ENCODE results near the gene EEF1G.

EEF1G gene

DNA sequence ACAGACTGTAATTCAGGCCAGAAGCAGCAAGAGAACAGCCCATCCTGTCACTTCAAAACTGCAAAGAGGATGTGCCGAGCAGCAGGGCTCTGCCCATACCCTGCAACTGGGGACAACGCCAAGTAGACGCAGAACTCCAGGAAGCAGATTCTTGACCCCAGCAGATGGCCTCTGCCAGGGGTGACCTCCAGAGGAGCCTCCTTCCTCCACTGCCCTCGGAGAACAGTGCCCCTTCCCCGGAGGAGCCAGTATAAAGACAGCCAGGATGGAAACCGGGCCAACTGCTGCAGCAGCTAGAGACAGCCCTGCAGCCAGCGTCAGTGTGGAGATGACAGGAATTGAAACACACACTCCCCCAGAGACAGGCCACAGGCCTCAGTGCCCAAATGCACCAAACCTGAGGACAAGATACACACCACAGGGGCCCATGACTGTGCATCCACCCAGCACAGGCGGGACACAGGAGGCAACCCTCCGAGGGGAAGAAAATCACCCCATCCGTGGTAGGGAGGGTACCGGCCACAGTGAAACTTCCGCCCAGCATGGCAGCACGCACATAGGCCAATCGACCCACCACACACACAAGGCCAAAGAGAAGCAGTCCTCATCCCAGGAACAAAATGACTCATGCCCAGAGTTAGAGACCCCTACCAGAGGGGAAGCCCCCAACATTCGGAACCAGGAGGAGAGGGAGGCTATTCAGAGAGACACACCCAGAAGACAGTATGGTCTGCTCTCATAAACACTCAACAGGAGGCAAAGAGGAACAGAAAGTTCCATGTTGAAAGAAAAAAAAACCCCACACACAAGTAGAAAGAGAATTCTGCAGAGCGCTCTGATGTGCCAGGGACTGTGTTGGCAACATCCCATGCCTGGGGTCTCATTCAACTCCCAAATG lies 32.6 kb downstream of the EEF1G start:
- peak; percentile 43 for DNase-seq (ENCODE audit: low spot score)

DNA sequence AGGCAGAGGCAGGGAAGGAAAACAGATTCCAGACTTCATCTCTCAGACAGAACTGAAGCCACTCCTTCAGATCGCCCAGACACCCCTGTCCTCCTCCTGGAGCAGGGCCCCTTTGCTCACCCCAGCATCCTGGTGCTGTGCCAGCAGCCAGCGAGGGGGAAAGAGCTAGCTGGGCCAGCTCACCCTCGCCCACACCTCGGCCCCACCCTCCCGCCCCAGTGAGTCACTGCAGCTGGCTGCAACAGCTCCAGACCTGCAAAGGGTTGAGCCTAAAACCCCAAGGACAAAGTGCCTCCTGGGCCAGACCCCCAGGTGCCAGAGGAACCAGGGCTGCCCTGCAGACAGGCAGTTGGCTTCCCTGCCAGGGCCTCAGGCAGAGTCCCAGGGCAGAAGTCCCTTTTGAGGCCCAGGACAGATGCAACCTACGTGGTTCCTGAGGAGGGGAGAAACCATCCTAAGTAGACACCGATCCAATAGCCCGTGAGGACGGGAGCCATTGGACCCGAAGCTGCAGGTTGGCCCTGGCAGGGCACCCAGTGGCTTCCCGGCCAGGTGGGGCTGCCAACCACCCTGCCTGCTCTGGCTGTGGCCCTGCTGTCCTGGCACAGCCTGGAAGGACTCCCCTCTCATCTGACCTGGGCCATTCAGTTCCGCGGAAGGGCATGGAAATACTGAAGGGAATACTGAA lies 34.3 kb downstream of the EEF1G start:
- no peak for DNase-seq (ENCODE audit: low spot score)

DNA sequence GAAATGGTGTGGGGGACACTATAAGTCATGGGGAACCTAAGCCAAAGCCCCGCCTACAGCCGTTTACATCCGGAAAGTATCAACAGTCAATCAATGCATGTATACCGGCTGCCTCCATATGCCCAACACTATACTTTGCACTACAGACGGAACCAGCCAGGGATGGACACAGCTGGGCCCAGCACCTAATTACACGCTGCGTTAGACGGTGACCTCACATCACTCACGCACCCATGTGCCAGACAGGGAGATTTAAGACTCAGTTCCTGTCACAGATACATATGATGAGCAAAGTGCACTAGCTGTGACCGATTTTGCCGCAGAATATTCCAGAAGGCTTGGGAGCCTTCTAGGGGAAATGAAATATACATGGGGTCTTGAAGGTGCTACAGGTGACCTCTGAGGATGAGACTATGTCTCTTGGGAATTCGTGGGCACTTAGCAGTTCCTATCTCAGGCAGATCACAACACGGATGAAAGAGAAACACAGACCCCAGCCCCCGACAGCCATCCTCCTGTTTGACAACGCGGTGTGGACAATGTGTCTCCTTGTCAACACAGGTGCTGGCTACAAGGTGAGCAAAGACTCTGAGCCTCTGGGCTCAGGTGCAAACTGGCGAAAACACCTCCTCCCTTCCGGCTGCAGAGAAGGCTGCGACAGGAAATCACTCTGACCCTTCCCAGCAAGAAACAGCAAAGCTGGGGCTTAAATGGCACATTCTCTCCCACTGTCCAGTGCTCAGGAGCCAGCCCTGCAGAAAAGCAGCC lies 35.0 kb downstream of the EEF1G start:
- DNase-seq (ENCODE audit: low spot score): no peak

- DNase-seq (ENCODE audit: low spot score): no peak
Measured at GRCh38 chr11:62536301-62536957, 37.3 kb downstream of the EEF1G start.

- DNase-seq (ENCODE audit: low spot score): no peak
Measured at GRCh38 chr11:62535802-62536201, 37.9 kb downstream of the EEF1G start.

- DNase-seq (ENCODE audit: low spot score): no peak
Measured at GRCh38 chr11:62534779-62535545, 38.7 kb downstream of the EEF1G start.

DNA sequence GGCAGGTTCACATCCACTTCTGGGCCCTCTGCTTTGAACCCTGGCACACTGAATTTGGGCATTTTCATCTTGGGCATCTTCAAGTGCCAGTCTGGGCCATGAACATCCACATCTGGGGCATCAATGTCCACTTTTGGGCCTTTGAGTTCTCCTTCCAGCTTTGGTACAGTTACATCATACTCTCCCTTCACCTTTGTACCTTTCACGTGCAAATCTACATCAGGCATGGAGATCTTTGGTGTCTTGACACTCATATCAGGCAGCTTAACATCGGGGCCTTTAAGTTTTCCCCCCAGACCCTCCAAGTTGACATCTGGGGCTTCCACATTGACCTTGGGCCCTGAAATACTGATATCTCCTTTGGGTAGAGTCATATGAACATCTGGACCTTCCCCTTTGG lies 41.6 kb downstream of the EEF1G start:
- DNase-seq (ENCODE audit: low spot score): no peak

DNA sequence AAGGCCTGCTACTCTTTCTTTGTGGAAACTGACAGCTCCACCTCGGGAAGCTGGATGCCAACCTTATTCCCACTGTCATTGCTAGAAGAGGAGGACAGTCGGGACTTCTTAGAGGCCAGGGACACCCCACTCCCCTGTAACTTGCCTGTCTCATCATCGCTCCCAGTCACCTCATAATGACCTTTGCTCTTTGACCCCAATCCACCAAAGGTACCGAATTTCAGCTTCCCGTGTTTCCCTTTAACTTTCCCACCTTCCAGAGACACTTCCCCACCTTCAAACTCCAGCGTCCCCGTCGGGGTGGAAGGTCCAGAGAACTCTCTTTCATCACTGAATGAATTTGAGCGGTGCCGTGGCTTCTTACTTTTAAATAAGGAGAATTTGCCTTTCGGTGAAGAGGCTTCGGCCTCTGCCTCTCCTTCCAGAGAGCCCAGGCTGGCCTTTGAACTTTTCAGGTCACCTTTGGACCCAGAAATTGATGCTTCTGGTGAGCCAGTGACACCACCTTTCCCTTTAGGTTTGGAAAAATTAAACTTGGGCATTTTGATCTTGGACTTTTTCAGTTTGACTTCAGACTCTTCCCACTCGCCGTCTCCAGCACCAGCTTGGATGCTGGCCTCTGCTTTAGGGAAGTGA lies 56.8 kb downstream of the EEF1G start:
- no peak for DNase-seq (ENCODE audit: low spot score)

DNA sequence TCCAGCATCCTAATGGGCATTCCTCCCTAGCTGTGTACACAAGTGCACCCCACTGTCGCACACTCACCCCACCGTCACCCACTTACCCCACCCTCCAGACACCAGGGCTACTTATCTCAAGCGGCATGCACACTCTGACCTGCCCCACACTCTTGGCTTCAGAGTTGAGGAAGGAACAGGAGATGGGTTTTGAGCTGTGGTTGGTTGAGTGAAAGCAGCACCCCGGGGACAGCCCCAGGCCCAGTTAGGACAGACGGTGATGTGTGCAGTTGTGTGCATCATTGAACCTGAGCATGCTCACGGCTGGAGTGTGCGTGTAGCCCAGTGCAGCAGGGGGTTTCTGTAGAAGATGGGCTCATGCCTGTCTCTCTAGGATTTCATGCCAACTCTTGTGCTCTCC lies 59.5 kb downstream of the EEF1G start:
- DNase-seq (ENCODE audit: low spot score): no peak

- no peak for DNase-seq (ENCODE audit: low spot score)
Measured at GRCh38 chr11:62513626-62514025, 60.1 kb downstream of the EEF1G start.

DNA sequence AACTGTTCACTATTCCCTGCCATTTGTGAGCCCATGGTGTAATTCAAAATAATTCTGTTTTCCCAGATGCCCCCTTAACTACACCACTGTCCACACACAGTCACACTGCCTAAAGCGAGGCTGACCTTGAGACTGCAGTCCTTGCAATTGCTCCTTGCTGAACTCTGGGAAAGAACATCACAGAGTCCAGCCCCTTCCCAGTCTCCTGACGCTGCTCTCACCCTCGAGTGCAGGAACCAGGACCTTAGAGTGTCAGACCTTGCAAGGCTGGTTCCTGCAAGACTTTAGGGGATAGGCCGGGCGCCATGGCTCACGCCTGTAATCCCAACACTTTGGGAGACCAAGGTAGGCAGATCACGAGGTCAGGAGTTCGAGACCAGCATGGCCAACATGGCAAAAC lies 60.7 kb downstream of the EEF1G start:
- DNase-seq (ENCODE audit: low spot score): no peak
